ENCODE data around the gene HPS1. TPM values are rescaled to one million over a fixed set of nuclear protein-coding genes. Genes with fewer than 3 reads are reported as not detected.

The HPS1 gene
- 25.2 and 25.9 TPM in 2 replicates for total RNA-seq

GRCh38 chr10:98446661-98447221, at the start of gene HPS1:
Gene HPS1, minus strand, starts transcription at chr10:98446935. Its CDS starts 3,695 bp downstream, at chr10:98443240.

GRCh38 chr10:98414932-98415730, 31.6 kb downstream of the HPS1 start, which contains the start of gene PYROXD2:
Gene PYROXD2, minus strand, starts transcription at chr10:98415182. Its CDS starts 47 bp downstream, at chr10:98415135.

Other genes starting within 250 kb of the HPS1 start
- gene LOXL4, start 178.7 kb downstream of the HPS1 start, total RNA-seq, result 0.14 and 0.42 TPM in 2 replicates
- gene PYROXD2, start 31.8 kb downstream of the HPS1 start, total RNA-seq, result 5.2 and 6.0 TPM in 2 replicates

Data from airway epithelial cell (primary cell).